Smooth muscle cell (in vitro differentiated cells): ENCODE results near the gene SWT1. TPM values are rescaled to one million over a fixed set of nuclear protein-coding genes. Genes with fewer than 3 reads are reported as not detected.

Experiments
- DNase-seq: peaks from one replicate; lab custom pipeline; 2025; ENCODE audit not compliant: unreplicated experiment; lab: John Stamatoyannopoulos, UW
- H2AFZ ChIP-seq: fragments of 200-600 bp; sonication (generic); 2 replicates; pipeline ENCODE4 v1.6.0; 2016; ENCODE audit warnings: antibody characterized with exemption, low read depth, mild to moderate bottlenecking
- H3F3A ChIP-seq: fragments of 200-600 bp; sonication (generic); 2 replicates; pipeline ENCODE4 v1.6.0; 2017; ENCODE audit warnings: antibody characterized with exemption, low read depth
- H3K27ac ChIP-seq: fragments of 200-600 bp; sonication (generic); 2 replicates; pipeline ENCODE4 v1.5.1; 2016; ENCODE audit warnings: low read depth, mild to moderate bottlenecking
- H3K27me3 ChIP-seq: fragments of 200-600 bp; sonication (generic); 2 replicates; pipeline ENCODE4 v1.6.1; 2016; ENCODE audit warnings: low read depth, mild to moderate bottlenecking
- H3K36me3 ChIP-seq: fragments of 200-600 bp; sonication (generic); 2 replicates; pipeline ENCODE4 v1.5.1; 2016; ENCODE audit warnings: low read depth
- H3K4me1 ChIP-seq: fragments of 200-600 bp; sonication (generic); 2 replicates; pipeline ENCODE4 v1.5.1; 2016; ENCODE audit warnings: low read depth
- H3K4me2 ChIP-seq: fragments of 200-600 bp; sonication (generic); 2 replicates; pipeline ENCODE4 v1.6.0; 2016; ENCODE audit warnings: mild to moderate bottlenecking
- H3K4me3 ChIP-seq: fragments of 200-600 bp; sonication (generic); 2 replicates; pipeline ENCODE4 v1.5.1; 2016; ENCODE audit warnings: mild to moderate bottlenecking
- H3K79me2 ChIP-seq: fragments of 200-600 bp; sonication (generic); 2 replicates; pipeline ENCODE4 v1.6.0; 2016; ENCODE audit warnings: low read depth, mild to moderate bottlenecking
- H3K9ac ChIP-seq: fragments of 200-600 bp; sonication (generic); 2 replicates; pipeline ENCODE4 v1.6.0; 2016; ENCODE audit warnings: low read depth
- H3K9me3 ChIP-seq: fragments of 200-600 bp; sonication (generic); replicated peaks from 2 replicates; pipeline ENCODE4 v1.5.1; 2016; ENCODE audit warnings: low read depth
- H4K20me1 ChIP-seq: fragments of 200-600 bp; sonication (generic); 2 replicates; pipeline ENCODE4 v1.6.0; 2016; ENCODE audit warnings: low read depth
- WGBS: methylation state at CpG from one replicate; pipeline ENCODE4 v1.1.7; 2016; ENCODE audit warnings: low lambda C conversion rate; 5-methylcytosine and 5-hydroxymethylcytosine counted together
- polyA plus RNA-seq: library from polyadenylated mRNA; unstranded; fragments of >200 nt; fragmentation: Nextera tagmentation; extraction: Ambion mirVana; gene quantifications from 2 replicates; pipeline ENCODE4 v1.2.1, GENCODE V29; 2016
- total RNA-seq: library from RNA; depleted of rRNA; stranded (reverse); fragments of >200 nt; gene quantifications from 2 replicates; pipeline ENCODE4 v1.2.3, GENCODE V29; 2014
- TF ChIP-seq, protein P1 (sequence below): fragments of 200-600 bp; sonication (generic); IDR thresholded peaks from 2 replicates; pipeline ENCODE4 v1.5.1; 2017; ENCODE audit warnings: borderline replicate concordance, mild to moderate bottlenecking, antibody characterized with exemption; ENCODE audit not compliant: insufficient read depth, poor library complexity, severe bottlenecking

SWT1 gene
- total and polyA plus RNA-seq, 2 experiments from 2014 or later = 1.7 to 11.2 TPM

DNA sequence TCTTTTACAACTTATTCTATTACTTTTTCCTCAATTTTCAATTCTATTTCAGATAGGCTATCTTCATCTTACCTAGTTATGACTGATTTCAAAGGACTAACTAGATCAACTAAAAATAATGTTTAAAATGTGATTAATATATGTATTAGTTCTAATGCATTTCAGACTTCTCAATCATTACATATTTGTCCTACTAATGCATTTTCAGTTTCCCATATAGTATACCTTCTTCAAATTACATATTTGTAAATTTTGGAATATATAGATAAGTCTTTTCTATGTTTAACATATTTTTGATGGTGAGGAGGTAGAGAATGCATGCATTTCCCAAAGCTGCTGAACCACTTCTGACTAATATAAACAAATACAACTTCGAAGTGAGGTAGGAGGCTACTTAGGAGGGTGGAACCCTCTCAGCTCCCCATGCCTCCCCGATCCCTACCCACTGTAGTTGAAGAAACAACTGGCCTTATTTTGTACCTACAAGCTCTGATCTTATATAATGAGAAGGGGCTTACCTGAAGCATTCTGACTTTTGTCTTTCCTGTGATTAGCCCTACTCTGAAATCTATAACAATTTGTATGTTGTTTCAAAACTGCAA lies 2.0 kb upstream of the SWT1 start:
- Histone ChIP-seq H3K9me3 (no peaks in the 10 kb centered on the region), H3K9ac (peak overlapping the region; percentile 92)

DNA sequence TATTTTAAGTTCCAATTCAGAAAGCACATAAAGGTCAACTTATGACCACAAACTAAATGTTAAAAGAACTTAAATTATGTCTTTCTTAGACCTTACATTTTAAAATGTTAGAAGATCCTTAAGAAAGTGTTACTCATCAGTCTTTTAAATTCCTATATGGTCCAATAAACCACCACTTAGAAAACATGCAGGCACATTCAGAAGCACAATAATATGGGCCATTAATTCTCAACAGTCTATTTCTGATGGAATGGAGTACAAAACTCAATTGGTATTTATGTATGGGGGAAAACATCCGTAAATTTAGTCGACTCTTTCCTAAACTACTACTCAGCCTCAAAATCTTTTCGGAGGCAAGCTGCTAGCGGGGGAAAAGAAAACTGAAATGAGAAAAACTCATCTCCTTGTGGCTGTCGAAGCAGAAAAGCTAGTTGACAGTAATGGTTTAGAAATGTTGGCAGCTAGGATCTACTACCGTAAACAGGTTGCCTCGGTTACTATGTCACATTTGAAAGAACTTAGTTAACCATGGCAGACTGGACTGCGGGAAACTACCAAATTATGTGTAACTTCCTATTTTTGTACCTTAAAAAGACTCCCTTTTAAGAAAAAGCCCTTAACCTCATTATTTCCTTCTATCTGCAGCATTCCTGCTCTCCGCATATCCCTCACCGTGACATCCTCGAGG lies 1.2 kb upstream of the SWT1 start:
- H4K20me1 ChIP-seq = peaks cover 3% of the 10 kb centered on the region
- 28% methylated on average over 11 of the region's 11 CpGs for WGBS
- H3K4me1 ChIP-seq = peaks cover 18% of the 10 kb centered on the region
- peak overlapping the region; percentile 91 for H3K4me2 ChIP-seq
- TF ChIP-seq, protein P1, sequence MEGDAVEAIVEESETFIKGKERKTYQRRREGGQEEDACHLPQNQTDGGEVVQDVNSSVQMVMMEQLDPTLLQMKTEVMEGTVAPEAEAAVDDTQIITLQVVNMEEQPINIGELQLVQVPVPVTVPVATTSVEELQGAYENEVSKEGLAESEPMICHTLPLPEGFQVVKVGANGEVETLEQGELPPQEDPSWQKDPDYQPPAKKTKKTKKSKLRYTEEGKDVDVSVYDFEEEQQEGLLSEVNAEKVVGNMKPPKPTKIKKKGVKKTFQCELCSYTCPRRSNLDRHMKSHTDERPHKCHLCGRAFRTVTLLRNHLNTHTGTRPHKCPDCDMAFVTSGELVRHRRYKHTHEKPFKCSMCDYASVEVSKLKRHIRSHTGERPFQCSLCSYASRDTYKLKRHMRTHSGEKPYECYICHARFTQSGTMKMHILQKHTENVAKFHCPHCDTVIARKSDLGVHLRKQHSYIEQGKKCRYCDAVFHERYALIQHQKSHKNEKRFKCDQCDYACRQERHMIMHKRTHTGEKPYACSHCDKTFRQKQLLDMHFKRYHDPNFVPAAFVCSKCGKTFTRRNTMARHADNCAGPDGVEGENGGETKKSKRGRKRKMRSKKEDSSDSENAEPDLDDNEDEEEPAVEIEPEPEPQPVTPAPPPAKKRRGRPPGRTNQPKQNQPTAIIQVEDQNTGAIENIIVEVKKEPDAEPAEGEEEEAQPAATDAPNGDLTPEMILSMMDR = no peak
- no peaks in the 10 kb centered on the region for H3K36me3 ChIP-seq
- H3F3A ChIP-seq = no peaks in the 10 kb centered on the region
- no peak for DNase-seq
- peak overlapping the region; percentile 95 for H3K27ac ChIP-seq
- peak overlapping the region; percentile 92 for H3K9ac ChIP-seq
- no peaks in the 10 kb centered on the region for H3K27me3 ChIP-seq
- H3K4me3 ChIP-seq = peak overlapping the region; percentile 82
- H3K79me2 ChIP-seq = peaks cover 35% of the 10 kb centered on the region
- no peaks in the 10 kb centered on the region for H3K9me3 ChIP-seq
- H2AFZ ChIP-seq = peak overlapping the region; percentile 86

More for the DNA sequence above, 2.0 kb upstream of the SWT1 start:
- no peak overlapping the region for H2AFZ ChIP-seq
- DNase-seq = no peak
- peak overlapping the region; percentile 95 for H3K27ac ChIP-seq
- H3K36me3 ChIP-seq = no peaks in the 10 kb centered on the region
- peaks cover 35% of the 10 kb centered on the region for H3K79me2 ChIP-seq
- H3K4me1 ChIP-seq = peaks cover 18% of the 10 kb centered on the region
- H3K4me3 ChIP-seq = peak overlapping the region; percentile 82
- H3K27me3 ChIP-seq = no peaks in the 10 kb centered on the region
- 51% methylated on average over 2 of the region's 2 CpGs for WGBS
- TF ChIP-seq, protein P1 = no peak
- peaks cover 3% of the 10 kb centered on the region for H4K20me1 ChIP-seq
- peak overlapping the region; percentile 91 for H3K4me2 ChIP-seq
- H3F3A ChIP-seq = no peaks in the 10 kb centered on the region

DNA sequence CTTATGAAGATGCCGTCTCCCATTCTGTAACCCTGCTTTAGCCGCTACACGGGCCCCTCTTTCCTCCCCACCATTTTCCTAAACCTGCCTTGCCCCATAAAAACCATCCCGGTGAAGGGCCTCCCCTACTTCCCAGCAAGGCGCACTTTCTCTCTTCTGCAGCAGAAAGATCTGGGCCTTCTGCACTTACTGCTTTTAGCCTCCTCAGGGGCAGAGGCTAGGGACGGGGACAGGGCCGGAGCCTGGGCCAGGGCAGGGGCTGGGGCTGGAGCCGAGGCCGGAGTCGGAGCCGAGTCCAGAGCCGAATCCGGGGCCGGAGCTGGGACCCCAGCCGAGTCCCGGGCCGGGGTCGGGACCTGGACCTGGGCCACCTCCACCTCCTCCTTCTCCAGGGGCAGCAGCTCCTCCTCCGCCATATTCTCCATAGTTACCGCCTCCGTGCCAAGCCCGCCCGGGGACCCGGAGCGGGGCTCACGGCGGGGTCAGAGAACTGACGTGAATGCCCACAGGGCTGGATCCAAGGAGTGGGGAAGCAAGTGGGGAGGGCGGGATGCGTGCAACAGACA lies 596 bp upstream of the SWT1 start:
- Histone ChIP-seq H3K36me3 (no peaks in the 10 kb centered on the region), H3F3A (no peaks in the 10 kb centered on the region), H2AFZ (peak overlapping the region; percentile 86), H3K4me1 (peaks cover 18% of the 10 kb centered on the region), H4K20me1 (peaks cover 3% of the 10 kb centered on the region), H3K9me3 (no peaks in the 10 kb centered on the region), H3K27me3 (no peaks in the 10 kb centered on the region), H3K9ac (peak overlapping the region; percentile 92), H3K4me2 (peak overlapping the region; percentile 91), H3K4me3 (peak overlapping the region; percentile 82), H3K79me2 (peaks cover 35% of the 10 kb centered on the region), H3K27ac (peak overlapping the region; percentile 95)
- WGBS = under 1% methylated on average over 30 of the region's 30 CpGs
- DNase-seq = peak; percentile 75
- TF ChIP-seq, protein P1 = no peak
